H1 (cell line): ENCODE data around the gene EXOSC10. TPM values are rescaled to one million over a fixed set of nuclear protein-coding genes. Genes with fewer than 3 reads are reported as not detected.

Experiments
- CTCF ChIA-PET: fragments of 300-600 bp; sonication (Branson Sonifier 250); formaldehyde crosslinking; loops from one replicate; lab custom pipeline; 2021; ENCODE audit not compliant: partially characterized antibody; lab: Charles Lee
- POLR2A ChIA-PET: fragments of 300-600 bp; sonication (Branson Sonifier 250); formaldehyde crosslinking; loops from one replicate; lab custom pipeline; 2021; ENCODE audit warnings: inconsistent platforms; ENCODE audit not compliant: partially characterized antibody; lab: Charles Lee
- DNase-seq, 2 experiments: peaks; one replicate each; pipeline versions ENCODE4 v3.0.0 to v3.0.0-alpha.2; 2010 to 2022; ENCODE audit warnings: low spot score in 2 of 2, low read depth in 1 of 2, mixed read lengths in 1 of 2
- FAIRE-seq: peaks from 2 replicates; lab custom pipeline; 2011; peaks lifted over from hg19 to GRCh38; lab: Jason Lieb, UNC
- H2AFZ ChIP-seq: 2 replicates; pipeline ENCODE4 v1.8.1; 2012; ENCODE audit warnings: low read length, inconsistent platforms
- H2AK5ac ChIP-seq: 2 replicates; pipeline ENCODE4 v1.6.1; 2013; ENCODE audit warnings: low read depth, low read length
- H2BK120ac ChIP-seq: replicated peaks from 2 replicates; pipeline ENCODE3; 2013; ENCODE audit warnings: low read depth, low read length, inconsistent platforms
- H2BK12ac ChIP-seq: 2 replicates; pipeline ENCODE4 v1.6.1; 2013; ENCODE audit warnings: low read depth, low read length
- H2BK15ac ChIP-seq: 2 replicates; pipeline ENCODE4 v1.6.1; 2013; ENCODE audit warnings: low read length
- H2BK20ac ChIP-seq: 2 replicates; pipeline ENCODE4 v1.6.1; 2013; ENCODE audit warnings: low read length
- H2BK5ac ChIP-seq: 2 replicates; pipeline ENCODE4 v1.6.1; 2013; ENCODE audit warnings: low read depth, low read length
- H3K14ac ChIP-seq: 2 replicates; pipeline ENCODE4 v1.6.1; 2013; ENCODE audit warnings: inconsistent platforms; ENCODE audit not compliant: insufficient read length
- H3K18ac ChIP-seq: 2 replicates; pipeline ENCODE4 v1.6.1; 2013; ENCODE audit warnings: low read length; ENCODE audit errors: extremely low read depth
- H3K23ac ChIP-seq: 2 replicates; pipeline ENCODE4 v1.6.1; 2013; ENCODE audit warnings: inconsistent platforms; ENCODE audit not compliant: insufficient read length
- H3K23me2 ChIP-seq: 2 replicates; pipeline ENCODE4 v1.6.1; 2013; ENCODE audit warnings: low read depth, low read length
- H3K27ac ChIP-seq: 2 replicates; pipeline ENCODE4 v1.6.1; 2011; ENCODE audit warnings: low read depth, low read length, inconsistent platforms
- H3K27me3 ChIP-seq, 4 experiments: replicated peaks in 1 of 4; 1 replicate in 1 of 4; 2 replicates in 3 of 4; pipeline versions ENCODE4 v1.6.1 to v1.8.1; 2011 to 2013; ENCODE audit warnings: low read length in 3 of 4, mild to moderate bottlenecking in 3 of 4, inconsistent platforms in 2 of 4, mixed read lengths in 2 of 4, moderate library complexity in 1 of 4; ENCODE audit not compliant: control insufficient read depth in 3 of 4, insufficient read depth in 3 of 4; ENCODE audit errors: extremely low read depth in 1 of 4
- H3K36me3 ChIP-seq, 4 experiments: 2 replicates each; pipeline versions ENCODE4 v1.6.1 to v1.8.1; 2011 to 2013; ENCODE audit warnings: mild to moderate bottlenecking in 4 of 4, low read length in 3 of 4, moderate library complexity in 2 of 4, control low read depth in 1 of 4, inconsistent platforms in 1 of 4; ENCODE audit not compliant: insufficient read depth in 4 of 4, control insufficient read depth in 2 of 4
- H3K4ac ChIP-seq: replicated peaks from 2 replicates; pipeline ENCODE3; 2013; ENCODE audit warnings: low read length, low read depth, mixed read lengths, inconsistent platforms; ENCODE audit not compliant: insufficient read length
- H3K4me1 ChIP-seq, 4 experiments: replicated peaks in 1 of 4; 1 replicate in 1 of 4; 2 replicates in 3 of 4; pipeline versions ENCODE4 v1.6.1 to v1.8.1; 2011 to 2013; ENCODE audit warnings: low read length in 3 of 4, inconsistent platforms in 2 of 4, mixed read lengths in 1 of 4; ENCODE audit not compliant: insufficient read depth in 4 of 4, control insufficient read depth in 3 of 4
- H3K4me2 ChIP-seq, 2 experiments: 2 replicates each; pipeline versions ENCODE4 v1.6.1 to v1.8.1; 2011 to 2013; ENCODE audit warnings: low read depth in 2 of 2, low read length in 2 of 2, control low read depth in 1 of 2, inconsistent platforms in 1 of 2, mild to moderate bottlenecking in 1 of 2; ENCODE audit not compliant: insufficient read depth in 1 of 2
- H3K4me3 ChIP-seq, 4 experiments: fragments of 200-600, 300-600 bp in 1 of 4; sonication (generic), shearing (Covaris generic), sonication (Bioruptor Twin) in 1 of 4; 2 replicates each; pipeline versions ENCODE4 v1.5.1 to v1.8.1; 2011 to 2016; ENCODE audit warnings: low read length in 4 of 4, low read depth in 3 of 4, control low read depth in 2 of 4, inconsistent platforms in 2 of 4, mild to moderate bottlenecking in 2 of 4, mixed read lengths in 1 of 4, moderate library complexity in 1 of 4; ENCODE audit not compliant: insufficient read depth in 2 of 4; ENCODE audit errors: extremely low read depth in 1 of 4
- H3K56ac ChIP-seq: replicated peaks from 2 replicates; pipeline ENCODE3; 2013; ENCODE audit warnings: low read depth, mild to moderate bottlenecking, mixed read lengths, low read length, inconsistent platforms; ENCODE audit not compliant: insufficient read length
- H3K79me1 ChIP-seq: 2 replicates; pipeline ENCODE4 v1.6.1; 2013; ENCODE audit warnings: low read depth, low read length, control low read depth
- H3K79me2 ChIP-seq, 2 experiments: 2 replicates each; pipeline versions ENCODE4 v1.6.1 to v1.8.1; 2012 to 2013; ENCODE audit warnings: low read length in 2 of 2, mild to moderate bottlenecking in 2 of 2, inconsistent platforms in 1 of 2; ENCODE audit not compliant: insufficient read depth in 2 of 2, control insufficient read depth in 1 of 2
- H3K9ac ChIP-seq, 4 experiments: replicated peaks in 1 of 4; 1 replicate in 1 of 4; 2 replicates in 3 of 4; pipeline versions ENCODE4 v1.6.1 to v1.8.1; 2011 to 2013; ENCODE audit warnings: low read depth in 3 of 4, low read length in 3 of 4, control low read depth in 2 of 4, mild to moderate bottlenecking in 2 of 4, moderate library complexity in 2 of 4, inconsistent platforms in 1 of 4; ENCODE audit errors: extremely low read depth in 1 of 4
- H3K9me3 ChIP-seq, 2 experiments: 2 replicates each; pipeline versions ENCODE4 v1.6.1 to v1.8.1; 2012 to 2013; ENCODE audit warnings: mild to moderate bottlenecking in 2 of 2, moderate library complexity in 2 of 2, control low read depth in 1 of 2, inconsistent platforms in 1 of 2, low read depth in 1 of 2, low read length in 1 of 2, mixed read lengths in 1 of 2; ENCODE audit not compliant: insufficient read depth in 2 of 2
- H4K20me1 ChIP-seq, 2 experiments: replicated peaks in 1 of 2; 2 replicates each; pipeline versions ENCODE3 to v1.8.1; 2011 to 2013; ENCODE audit warnings: inconsistent platforms in 2 of 2, low read length in 2 of 2, mild to moderate bottlenecking in 1 of 2; ENCODE audit not compliant: insufficient read depth in 2 of 2, control insufficient read depth in 1 of 2
- H4K5ac ChIP-seq: 2 replicates; pipeline ENCODE4 v1.6.1; 2013; ENCODE audit warnings: low read length, low read depth, mixed read lengths, inconsistent platforms; ENCODE audit not compliant: insufficient read length
- H4K8ac ChIP-seq: 2 replicates; pipeline ENCODE4 v1.8.0; 2013; ENCODE audit warnings: mild to moderate bottlenecking, moderate library complexity, low read length, inconsistent platforms; ENCODE audit not compliant: insufficient read depth; ENCODE audit errors: extremely low read depth
- H4K91ac ChIP-seq: replicated peaks from 2 replicates; pipeline ENCODE3; 2013; ENCODE audit warnings: low read length, mixed read lengths, inconsistent platforms; ENCODE audit not compliant: insufficient read length
- CBX5 ChIP-seq: fragments of 300-800, 300-1000 bp; sonication (generic); IDR thresholded peaks from 2 replicates; pipeline ENCODE4 v1.7.1; 2016; ENCODE audit warnings: antibody characterized with exemption, low read length, low read depth
- RAD21 ChIP-seq, 2 experiments: IDR thresholded peaks in 1 of 2; conservative IDR thresholded peaks in 1 of 2; 2 replicates each; pipeline ENCODE4 v1.6.1; 2011; ENCODE audit warnings: low read depth in 2 of 2, low read length in 2 of 2, improper control_type of control experiment in 1 of 2, inconsistent platforms in 1 of 2, mild to moderate bottlenecking in 1 of 2, moderate library complexity in 1 of 2
- SIRT6 ChIP-seq: IDR thresholded peaks from one replicate; pipeline ENCODE4 v1.7.1; 2012; ENCODE audit warnings: low read length, inconsistent platforms
- whole genome bisulfite sequencing, 2 experiments: shearing (Covaris generic) in 1 of 2; methylation state at CpG; one replicate each; pipeline versions ENCODE4 v1.1.6 to v1.1.7; 2013 to 2015; ENCODE audit warnings: low lambda C conversion rate in 2 of 2, mixed read lengths in 2 of 2, inconsistent platforms in 1 of 2, low coverage in 1 of 2, missing lambda C conversion rate in 1 of 2; ENCODE audit not compliant: insufficient replicate concordance in 2 of 2, insufficient coverage in 1 of 2, insufficient read length in 1 of 2; ENCODE audit errors: extremely low coverage in 1 of 2, missing lambda C conversion rate in 1 of 2; 5-methylcytosine and 5-hydroxymethylcytosine counted together
- polyA plus RNA-seq, 7 experiments: library from polyadenylated mRNA; depleted of rRNA in 3 of 7; stranded (reverse) in 5 of 7; unstranded in 2 of 7; fragments of >200 nt in 5 of 7; fragments of 200-250 nt in 2 of 7; gene quantifications; 1 replicate in 5 of 7; 2 replicates in 1 of 7; 4 replicates in 1 of 7; pipeline versions ENCODE4 v1.2.1 to v1.2.3, GENCODE V29; 2011 to 2013; ENCODE audit warnings: missing spikeins in 2 of 7, mixed read lengths in 2 of 7
- total RNA-seq: library from RNA; stranded (reverse); fragmentation: NEBNext Ultra II Directional; extraction: Animal tissue kit (Norgen Biotek cat#: 25700); gene quantifications from 2 replicates; pipeline ENCODE4 v1.2.1, GENCODE V29; 2021

Gene EXOSC10
- total and polyA plus RNA-seq, 2 of the 8 experiments (the other 6 are each of a cell fraction or from before 2014, with no cell fraction given) = 57.9 to 86.1 TPM

DNA sequence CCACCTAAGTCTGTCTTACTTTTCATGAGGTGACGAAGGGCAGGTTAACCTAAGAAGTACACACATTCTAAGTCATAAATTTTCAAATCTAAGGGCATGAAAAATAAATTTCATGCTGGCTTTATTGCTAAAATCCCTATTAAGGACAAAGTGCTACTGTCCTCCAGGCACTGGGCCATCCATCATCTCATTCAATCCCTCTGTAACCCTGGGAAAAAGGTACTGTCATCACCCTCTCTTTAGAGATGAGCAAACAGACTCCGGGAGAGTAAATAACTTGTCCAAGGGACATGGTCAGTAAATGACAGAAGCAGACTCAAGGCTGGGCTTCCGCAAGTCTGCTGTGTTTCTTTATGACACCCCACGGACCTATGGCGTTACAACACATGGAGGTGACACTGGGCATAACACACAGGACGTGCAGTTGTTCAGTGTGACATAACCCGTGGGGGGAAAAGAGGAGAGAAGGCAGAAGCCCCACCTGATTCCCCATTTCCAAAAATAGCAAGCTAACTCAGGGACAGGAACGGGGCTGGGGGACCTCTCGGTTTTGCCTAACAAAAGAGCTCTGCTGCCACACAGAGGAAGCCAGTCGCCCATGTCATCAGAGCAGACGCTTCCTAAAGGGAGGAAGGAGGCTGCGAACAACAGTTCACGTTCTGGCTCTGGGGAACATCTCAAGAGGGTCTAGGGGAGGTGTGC lies 27.3 kb downstream of the EXOSC10 start:
- Histone ChIP-seq H2BK15ac (no peak overlapping the region), H3K23ac (no peak overlapping the region), H3K79me1 (no peaks in the 10 kb centered on the region), H3K79me2 (no peaks in the 10 kb centered on the region), H3K4me2 (no peak overlapping the region), H3K36me3 (peaks cover 42 to 93% (median 80%) of the 10 kb centered on the region in 4 experiments), H3K9ac (no peak overlapping the region), H3K27ac (no peak overlapping the region), H2AFZ (no peak overlapping the region), H4K20me1 (peaks cover 0 to 13% of the 10 kb centered on the region in 2 experiments), H2BK120ac (no peak overlapping the region), H3K23me2 (no peaks in the 10 kb centered on the region), H2BK12ac (no peak overlapping the region), H3K4me3 (no peak overlapping the region), H4K5ac (no peak overlapping the region)
- WGBS, 2 experiments = 72% methylated on average over 13 of the region's 13 CpGs; no CpG with 5 or more reads in 1 of the 2 experiments
- DNase-seq (no peak), FAIRE-seq (no peak)
- TF ChIP-seq SIRT6 (no peak), RAD21 (IDR thresholded peaks at IDR 0.05 in 1 of 2, conservative IDR thresholded peaks at IDR 0.05 in 1 of 2; ENCODE audit: low read depth in 2 of 2, low read length in 2 of 2) (peak; percentile 9 to 27; a peak in 2 of 4 replicates), CBX5 (no peak)
- TF ChIP-seq, all 59 proteins: peak for 1
- CTCF ChIA-PET = interaction anchor here (0.6 to 7.3 kb wide), 6 partner anchors 9 to 1448 kb away, joined by 3 to 58 read pairs (median 5); no protein-coding TSS in a partner anchor
- H4K91ac ChIP-seq = no peak overlapping the region
- no peak overlapping the region for H3K14ac ChIP-seq
- no peak overlapping the region for H4K8ac ChIP-seq
- H2AK5ac ChIP-seq = no peak overlapping the region
- H3K9me3 ChIP-seq = no peaks in the 10 kb centered on the region
- no peak overlapping the region for H2BK20ac ChIP-seq
- no peaks in the 10 kb centered on the region for H3K4me1 ChIP-seq
- no peak overlapping the region for H3K56ac ChIP-seq
- no peak overlapping the region for H3K4ac ChIP-seq
- H2BK5ac ChIP-seq = no peak overlapping the region
- no peaks in the 10 kb centered on the region for H3K27me3 ChIP-seq
- POLR2A ChIA-PET = interaction anchor here (0.7 to 2.1 kb wide), 4 partner anchors 8 to 51 kb away, joined by 3 to 5 read pairs (median 4); no protein-coding TSS in a partner anchor
- H3K18ac ChIP-seq = no peak overlapping the region
